NCI-H128 (cell line): ENCODE measurements around the gene ADIPOR2.
"Not testable (repeated sequence)": the region's sequence is repeated elsewhere in the genome, so short reads cannot be mapped to it uniquely, and the experiment has no call there.

Experiments
- DNase-seq: peaks from one replicate; lab custom pipeline; 2025; ENCODE audit not compliant: unreplicated experiment; lab: John Stamatoyannopoulos, UW

The ADIPOR2 gene

GRCh38 chr12:1702713-1703112 lies 11.8 kb downstream of the ADIPOR2 start:
- DNase-seq, result no peak

- no peak for DNase-seq
Measured at GRCh38 chr12:1703771-1704722, 13.2 kb downstream of the ADIPOR2 start.

- DNase-seq, result no peak
Measured at GRCh38 chr12:1705774-1706631, 15.1 kb downstream of the ADIPOR2 start.

- DNase-seq, result no peak
Measured at GRCh38 chr12:1706632-1706980, 15.7 kb downstream of the ADIPOR2 start.

GRCh38 chr12:1707051-1707450 lies 16.2 kb downstream of the ADIPOR2 start:
- no peak for DNase-seq

GRCh38 chr12:1709968-1710367 lies 19.1 kb downstream of the ADIPOR2 start:
- not testable (repeated sequence) for DNase-seq

GRCh38 chr12:1710870-1711269 lies 20.0 kb downstream of the ADIPOR2 start:
- DNase-seq, result not testable (repeated sequence)

- not testable (repeated sequence) for DNase-seq
Measured at GRCh38 chr12:1711536-1712211, 20.8 kb downstream of the ADIPOR2 start.

GRCh38 chr12:1712305-1712704 lies 21.4 kb downstream of the ADIPOR2 start:
- not testable (repeated sequence) for DNase-seq

- not testable (repeated sequence) for DNase-seq
Measured at GRCh38 chr12:1712852-1713251, 22.0 kb downstream of the ADIPOR2 start.

GRCh38 chr12:1713783-1714348 lies 23.0 kb downstream of the ADIPOR2 start:
- not testable (repeated sequence) for DNase-seq

- not testable (repeated sequence) for DNase-seq
Measured at GRCh38 chr12:1715459-1715858, 24.6 kb downstream of the ADIPOR2 start.

GRCh38 chr12:1716215-1716862 lies 25.5 kb downstream of the ADIPOR2 start:
- DNase-seq, result no peak

- no peak for DNase-seq
Measured at GRCh38 chr12:1716911-1717310, 26.0 kb downstream of the ADIPOR2 start.

- DNase-seq, result no peak
Measured at GRCh38 chr12:1719139-1719538, 28.3 kb downstream of the ADIPOR2 start.

GRCh38 chr12:1720494-1720893 lies 29.6 kb downstream of the ADIPOR2 start:
- no peak for DNase-seq

GRCh38 chr12:1723721-1724120 lies 32.9 kb downstream of the ADIPOR2 start:
- no peak for DNase-seq

GRCh38 chr12:1724250-1724649 lies 33.4 kb downstream of the ADIPOR2 start:
- no peak for DNase-seq

- no peak for DNase-seq
Measured at GRCh38 chr12:1726753-1727152, 35.9 kb downstream of the ADIPOR2 start.

GRCh38 chr12:1728824-1729223 lies 38.0 kb downstream of the ADIPOR2 start:
- no peak for DNase-seq
